ENCODE data around the gene CPM.

DNA sequence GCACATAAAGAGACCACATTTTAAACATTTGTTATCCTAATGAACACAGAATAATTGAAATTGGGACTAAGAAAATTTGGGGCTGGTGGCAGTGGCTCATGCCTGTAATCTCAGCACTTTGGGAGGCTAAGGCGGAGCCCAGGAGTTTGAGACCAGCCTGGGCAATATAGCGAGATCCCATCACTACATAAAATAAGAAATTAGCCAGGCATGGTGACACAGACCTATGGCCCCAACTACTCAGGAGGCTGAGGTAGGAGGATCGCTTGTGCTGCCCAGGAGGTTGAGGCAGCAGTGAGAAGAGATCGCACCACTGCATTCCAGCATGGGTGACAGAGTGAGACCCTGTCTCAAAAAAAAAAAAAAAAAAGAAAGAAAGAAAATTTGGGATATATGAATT is 59.7 kb downstream of the CPM start:
- TF ChIP-seq, protein P1, sequence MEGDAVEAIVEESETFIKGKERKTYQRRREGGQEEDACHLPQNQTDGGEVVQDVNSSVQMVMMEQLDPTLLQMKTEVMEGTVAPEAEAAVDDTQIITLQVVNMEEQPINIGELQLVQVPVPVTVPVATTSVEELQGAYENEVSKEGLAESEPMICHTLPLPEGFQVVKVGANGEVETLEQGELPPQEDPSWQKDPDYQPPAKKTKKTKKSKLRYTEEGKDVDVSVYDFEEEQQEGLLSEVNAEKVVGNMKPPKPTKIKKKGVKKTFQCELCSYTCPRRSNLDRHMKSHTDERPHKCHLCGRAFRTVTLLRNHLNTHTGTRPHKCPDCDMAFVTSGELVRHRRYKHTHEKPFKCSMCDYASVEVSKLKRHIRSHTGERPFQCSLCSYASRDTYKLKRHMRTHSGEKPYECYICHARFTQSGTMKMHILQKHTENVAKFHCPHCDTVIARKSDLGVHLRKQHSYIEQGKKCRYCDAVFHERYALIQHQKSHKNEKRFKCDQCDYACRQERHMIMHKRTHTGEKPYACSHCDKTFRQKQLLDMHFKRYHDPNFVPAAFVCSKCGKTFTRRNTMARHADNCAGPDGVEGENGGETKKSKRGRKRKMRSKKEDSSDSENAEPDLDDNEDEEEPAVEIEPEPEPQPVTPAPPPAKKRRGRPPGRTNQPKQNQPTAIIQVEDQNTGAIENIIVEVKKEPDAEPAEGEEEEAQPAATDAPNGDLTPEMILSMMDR (conservative IDR thresholded peaks at IDR 0.05): no peak
- TF ChIP-seq ZFX (IDR thresholded peaks at IDR 0.05): no peak
